ENCODE measurements around the gene NOS3.

The NOS3 gene

DNA sequence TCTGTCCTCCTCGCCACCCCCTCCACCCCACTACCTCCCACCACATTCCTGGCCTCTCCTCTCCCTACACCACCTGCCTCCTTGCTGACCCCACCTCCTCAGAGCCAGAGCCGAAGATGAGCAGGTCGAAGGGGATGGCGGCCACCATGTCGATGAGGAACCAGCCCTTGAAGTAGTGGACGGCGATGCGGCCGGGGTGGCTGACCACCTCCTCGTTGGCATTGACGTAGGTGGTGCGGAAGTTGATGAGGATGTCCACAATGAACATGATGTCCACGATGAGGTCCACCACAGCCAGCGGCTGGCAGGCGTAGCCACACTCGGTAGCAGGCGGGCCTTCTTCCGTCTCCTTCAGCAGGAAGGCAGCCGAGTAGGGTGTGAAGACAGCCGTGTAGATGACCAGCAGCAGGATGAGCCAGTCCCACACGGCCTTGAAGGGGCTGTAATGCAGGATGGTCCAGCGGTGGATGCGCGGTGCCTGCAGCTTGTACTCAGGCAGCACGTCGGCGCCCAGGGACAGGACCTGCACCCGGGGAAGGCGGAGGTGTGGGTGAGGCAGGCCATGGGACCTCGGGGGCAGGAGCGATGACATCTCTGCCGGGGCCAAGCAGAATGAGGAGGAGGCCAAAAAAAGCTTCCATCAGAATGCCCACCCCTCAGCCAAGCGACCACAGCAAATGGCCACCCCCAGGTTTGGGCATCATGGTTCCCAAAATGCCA is 38.3 kb upstream of the NOS3 start:
- DNase-seq (ENCODE audit: low spot score) = no peak

DNA sequence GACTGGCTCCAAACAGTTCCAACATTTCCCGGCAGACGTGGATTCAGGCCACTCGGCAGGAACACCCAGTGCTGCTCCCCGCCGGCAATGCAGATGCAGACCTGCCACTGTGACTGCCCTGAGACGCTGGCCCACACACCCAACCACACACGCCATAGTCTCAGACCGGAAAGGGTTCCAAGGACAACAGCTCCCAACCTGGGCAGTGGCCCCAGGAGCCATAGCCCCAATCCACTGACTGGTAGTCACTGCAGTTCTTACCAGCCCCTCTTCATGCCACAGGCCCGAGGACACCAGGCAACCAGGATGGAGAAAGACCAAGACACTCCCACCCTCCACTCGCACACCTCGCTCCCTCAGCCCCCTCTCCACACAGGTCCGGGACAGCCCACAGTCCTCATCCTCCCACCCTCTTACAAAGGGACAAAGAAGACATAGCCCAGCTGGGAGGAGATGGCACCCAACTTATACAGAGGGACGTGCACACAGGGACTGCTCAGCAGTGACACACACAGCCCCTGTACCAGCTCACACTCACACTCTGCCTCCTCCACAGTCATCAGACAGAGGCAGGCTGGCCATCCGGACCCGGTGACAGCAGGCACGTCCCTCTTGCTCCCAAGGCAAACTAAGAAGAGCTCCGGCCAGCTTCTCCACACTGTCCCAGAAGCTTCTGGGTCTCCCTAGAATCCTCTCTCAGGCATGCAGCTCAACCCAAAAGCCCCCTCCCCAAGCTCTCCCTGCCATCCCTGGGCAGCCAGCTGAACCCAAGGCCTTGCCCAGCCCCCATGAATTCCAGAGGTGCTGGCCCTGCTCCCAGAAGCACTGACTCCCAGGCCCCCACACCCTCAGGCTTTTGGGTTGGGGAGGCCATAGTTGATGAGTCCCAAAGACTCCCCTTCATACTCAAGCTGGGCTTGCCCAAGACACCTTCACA is 37.5 kb upstream of the NOS3 start:
- DNase-seq (ENCODE audit: low spot score) = no peak

DNA sequence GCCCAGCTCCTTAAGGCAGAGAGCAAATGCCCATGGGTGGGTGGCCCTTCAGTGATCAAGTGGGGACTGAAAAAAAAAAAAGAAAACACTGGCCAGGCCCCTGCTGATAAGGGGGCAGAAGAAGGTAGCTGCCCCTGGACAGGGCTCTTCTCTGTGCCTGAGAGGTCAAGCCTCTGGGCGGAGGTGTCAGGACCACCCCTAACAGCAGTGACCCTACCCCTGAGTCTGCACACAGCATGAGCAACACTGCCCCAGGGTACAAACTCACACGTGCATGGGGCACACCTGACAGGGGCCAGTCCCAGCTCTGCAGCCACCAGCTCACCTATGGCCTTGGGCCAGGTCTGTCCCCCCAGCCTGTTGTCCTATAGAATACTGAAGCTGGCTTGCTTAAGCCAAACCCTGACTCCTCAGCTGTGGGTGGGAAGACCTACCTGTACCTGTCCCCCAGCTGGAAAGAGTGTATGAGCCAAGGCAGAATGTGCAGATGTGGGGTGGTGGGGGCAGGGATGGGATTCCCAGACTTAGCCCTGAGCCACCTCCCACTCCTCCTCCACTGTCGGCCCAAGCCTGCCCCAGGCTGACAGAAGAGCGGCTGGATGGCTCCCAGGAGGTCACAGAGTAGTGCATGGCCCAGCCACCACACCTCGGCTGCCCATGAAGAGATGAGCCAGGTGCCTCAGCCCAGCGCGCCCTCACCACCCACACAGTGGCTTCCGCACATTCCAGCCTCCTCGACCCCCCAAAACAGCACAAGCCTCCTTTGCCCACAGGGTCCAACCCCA is 36.4 kb upstream of the NOS3 start:
- DNase-seq (ENCODE audit: low spot score) = no peak

DNA sequence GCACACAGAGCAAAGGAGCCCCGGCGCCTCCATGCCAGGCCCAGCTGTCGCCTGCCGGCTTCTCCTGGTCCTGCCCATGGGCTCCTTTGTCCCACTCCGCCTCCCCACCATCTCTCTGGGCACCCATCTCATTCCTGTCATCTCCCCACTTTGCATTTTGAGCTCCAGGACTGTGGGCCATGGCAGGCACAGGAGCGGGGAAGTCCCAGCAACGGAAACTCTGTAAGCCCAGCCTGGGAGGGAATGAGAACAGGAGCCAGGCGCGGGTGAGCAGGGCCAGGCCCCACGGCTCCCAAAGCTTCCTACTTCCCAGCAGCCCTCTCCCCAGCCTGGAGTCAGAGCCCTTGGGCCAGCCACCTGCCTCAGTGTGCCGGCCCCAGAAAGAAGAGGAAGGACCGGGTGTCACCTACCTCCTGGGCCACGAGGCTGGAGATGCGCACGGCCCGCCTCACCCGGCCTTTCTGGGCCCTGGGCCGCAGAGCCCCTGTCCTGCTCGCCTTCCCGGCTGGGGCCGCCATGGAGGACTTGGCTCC is 35.8 kb upstream of the NOS3 start:
- no peak for DNase-seq (ENCODE audit: low spot score)

DNA sequence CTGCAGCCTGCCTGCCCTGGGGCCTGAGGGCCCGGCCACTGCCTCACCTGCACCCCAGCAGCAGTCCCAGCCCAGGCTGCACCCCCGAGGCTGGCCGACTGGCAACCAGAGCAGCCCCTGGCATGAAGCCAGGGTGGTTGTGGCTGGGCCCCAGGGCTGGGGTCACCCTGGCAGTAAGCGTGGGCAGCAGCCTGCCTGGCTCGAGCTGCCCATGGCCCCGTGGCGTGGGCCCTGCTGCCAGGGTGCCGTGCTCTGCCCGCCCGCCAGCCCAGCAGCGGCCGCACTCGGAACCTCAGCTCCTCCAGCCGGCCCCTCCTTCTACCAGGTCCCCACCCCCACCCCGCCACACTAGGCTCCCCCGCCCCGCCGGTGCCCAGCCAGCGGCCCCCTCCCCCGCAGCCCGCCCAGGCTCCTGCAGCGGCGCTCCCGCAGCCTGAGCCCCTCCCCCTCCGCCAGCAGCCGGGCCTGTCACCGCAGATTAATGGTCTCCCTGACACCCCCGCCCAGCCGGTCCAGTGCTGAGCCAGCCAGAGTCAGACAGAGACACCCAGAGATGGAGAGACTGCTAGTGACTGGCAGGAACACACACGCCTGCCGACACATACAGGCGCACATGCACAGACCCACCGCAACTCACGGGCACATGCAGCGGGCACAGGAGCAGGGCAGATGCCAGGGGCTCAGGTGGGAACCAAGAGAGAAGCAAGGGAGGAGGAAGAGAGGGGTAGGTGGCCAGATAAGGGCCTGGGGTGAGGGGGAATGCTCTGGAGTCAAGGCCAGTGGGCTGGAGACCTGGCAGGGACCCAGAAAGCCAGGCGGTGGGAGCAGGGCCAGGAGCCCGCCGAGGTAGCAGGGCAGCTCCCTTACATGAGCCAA is 35.1 kb upstream of the NOS3 start:
- DNase-seq (ENCODE audit: low spot score) = no peak

DNA sequence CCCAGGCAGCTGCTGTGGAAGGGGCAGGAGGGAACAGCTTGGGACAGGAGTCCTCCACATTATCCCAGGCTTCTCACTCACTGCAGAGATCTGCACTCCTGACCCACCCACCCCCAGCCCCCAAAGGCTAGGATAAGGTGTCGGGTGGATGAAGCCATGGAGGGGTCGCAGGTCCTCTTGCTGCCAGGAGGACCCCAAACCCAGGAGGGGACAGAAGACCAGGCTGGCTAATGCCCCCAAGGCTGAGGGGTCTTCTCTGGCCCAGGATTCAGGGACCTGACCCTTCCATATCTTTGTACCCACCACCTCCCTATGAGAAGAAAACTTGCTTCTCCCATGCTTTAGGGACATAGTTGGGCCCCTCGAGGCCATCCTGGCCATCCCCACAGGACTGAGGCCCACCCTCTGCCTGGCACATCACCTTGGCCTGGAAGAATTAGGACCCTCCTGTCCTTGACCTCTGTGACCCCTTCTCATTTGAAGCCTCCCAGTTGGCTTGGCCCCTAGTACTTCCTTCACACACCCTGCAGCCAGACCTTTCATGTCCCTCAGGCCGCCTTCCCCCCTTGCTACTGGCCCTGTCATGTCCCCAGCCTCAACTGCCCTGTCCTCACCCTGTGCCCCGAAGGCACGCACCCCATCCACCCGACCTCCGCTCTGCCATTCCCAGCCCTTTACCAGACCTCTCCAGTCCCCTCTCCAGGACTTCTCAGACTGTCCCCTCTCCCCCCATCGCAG is 34.3 kb upstream of the NOS3 start:
- DNase-seq (ENCODE audit: low spot score) = no peak

DNA sequence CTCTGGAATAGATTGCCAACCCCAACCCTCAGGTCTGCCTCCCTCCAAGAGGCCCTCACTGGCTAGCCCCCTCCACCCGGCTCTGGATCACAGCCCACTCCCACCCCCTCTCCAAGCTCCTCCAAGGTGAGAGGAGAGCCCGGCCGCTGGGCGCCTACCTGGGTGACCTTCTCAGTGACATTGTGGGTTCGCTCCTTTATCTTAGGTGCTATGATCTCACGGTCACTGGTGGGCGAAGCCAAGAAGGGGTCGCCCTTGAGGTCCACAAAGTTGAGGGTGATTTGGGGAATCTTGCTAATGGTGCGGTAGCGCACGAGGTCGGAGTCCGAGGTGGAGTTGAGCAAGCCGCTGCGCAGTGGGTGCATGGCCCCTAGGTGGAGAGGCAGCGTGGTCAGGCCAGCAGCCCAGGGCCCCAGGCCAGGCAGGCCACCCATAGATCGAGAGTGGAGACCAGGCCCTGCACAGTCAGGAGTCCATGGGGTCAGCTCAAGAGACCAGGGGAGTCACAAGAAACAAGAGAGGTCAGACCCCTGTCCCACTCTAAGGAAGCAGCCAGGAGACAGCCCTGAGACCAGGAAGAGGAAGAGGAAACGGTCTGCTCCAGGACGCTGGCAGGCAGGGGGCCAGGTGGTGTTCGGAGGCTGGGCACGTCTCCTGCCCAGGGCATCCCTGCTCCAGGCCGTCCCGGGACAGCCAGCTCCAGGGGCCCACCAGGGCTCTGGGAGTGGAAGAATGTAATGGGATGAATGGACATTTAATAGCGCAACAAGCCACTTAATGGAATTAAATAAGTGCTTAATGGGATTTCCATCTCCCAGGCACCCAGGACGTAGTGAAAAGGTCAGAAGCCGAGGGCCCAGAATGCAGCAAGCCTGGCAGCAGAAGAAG is 33.4 kb upstream of the NOS3 start:
- no peak for DNase-seq (ENCODE audit: low spot score)

DNA sequence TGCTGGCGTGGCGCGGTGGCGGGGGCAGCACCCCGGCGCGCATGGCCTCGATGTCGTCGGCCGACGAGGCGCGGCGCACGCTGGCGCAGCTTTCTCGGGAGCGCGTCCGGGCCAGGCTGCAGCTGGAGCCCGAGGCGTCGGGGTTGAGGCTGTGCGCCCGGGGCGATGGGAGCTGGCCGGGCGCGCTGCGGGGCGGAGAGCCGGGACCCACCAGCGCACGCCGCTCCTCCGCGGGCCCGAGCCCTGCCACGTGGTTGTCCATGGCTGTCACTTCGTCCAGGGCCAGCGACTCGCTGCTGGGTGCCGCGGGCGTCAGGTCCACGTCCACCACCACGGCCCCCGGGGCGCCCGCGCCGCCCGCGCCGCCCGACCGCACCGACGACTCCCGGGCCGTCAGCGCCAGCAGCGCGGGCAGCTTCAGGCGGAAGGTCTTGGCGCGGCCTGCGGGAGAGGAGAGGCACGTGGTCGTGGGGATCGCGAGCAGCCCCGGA is 32.7 kb upstream of the NOS3 start:
- DNase-seq (ENCODE audit: low spot score) = no peak

DNA sequence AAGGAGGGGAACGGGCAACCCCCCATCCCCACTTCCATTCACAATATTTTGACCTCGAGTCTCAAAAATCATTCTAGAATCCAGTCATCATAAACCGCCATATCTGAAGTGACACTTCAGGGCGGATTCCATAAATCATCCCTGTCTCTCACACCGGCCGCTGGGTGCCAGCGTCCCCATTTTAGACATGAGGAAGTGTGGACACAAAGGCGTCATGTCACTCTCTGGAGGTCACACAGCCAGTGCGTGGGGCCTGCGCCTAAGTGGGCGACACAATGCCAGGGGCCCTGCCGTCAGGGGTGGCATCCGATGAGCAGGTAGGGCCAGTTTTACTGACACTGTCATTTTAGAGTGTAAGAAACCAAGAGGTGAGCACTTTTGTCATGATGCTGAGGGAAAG is 32.2 kb upstream of the NOS3 start:
- DNase-seq (ENCODE audit: low spot score) = no peak

DNA sequence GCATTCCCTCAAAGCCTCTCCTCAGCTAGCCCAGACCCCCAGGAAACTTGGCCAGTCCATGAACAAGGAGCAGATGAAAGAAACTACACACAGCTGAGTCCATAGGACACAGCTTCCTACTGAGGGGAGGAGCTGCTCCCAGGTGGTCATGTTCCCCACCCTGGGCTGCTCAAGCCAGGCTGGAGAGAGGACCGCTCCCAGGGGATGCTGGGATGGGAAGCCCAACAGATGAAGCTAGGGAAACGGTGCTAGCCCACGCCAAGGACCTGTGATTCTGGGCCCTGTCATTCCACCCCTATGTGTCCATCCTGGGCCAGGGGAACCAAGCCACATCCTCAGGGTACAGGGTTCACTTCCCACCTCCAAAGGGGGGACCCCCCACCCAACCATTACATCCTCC is 31.7 kb upstream of the NOS3 start:
- DNase-seq (ENCODE audit: low spot score) = no peak

DNA sequence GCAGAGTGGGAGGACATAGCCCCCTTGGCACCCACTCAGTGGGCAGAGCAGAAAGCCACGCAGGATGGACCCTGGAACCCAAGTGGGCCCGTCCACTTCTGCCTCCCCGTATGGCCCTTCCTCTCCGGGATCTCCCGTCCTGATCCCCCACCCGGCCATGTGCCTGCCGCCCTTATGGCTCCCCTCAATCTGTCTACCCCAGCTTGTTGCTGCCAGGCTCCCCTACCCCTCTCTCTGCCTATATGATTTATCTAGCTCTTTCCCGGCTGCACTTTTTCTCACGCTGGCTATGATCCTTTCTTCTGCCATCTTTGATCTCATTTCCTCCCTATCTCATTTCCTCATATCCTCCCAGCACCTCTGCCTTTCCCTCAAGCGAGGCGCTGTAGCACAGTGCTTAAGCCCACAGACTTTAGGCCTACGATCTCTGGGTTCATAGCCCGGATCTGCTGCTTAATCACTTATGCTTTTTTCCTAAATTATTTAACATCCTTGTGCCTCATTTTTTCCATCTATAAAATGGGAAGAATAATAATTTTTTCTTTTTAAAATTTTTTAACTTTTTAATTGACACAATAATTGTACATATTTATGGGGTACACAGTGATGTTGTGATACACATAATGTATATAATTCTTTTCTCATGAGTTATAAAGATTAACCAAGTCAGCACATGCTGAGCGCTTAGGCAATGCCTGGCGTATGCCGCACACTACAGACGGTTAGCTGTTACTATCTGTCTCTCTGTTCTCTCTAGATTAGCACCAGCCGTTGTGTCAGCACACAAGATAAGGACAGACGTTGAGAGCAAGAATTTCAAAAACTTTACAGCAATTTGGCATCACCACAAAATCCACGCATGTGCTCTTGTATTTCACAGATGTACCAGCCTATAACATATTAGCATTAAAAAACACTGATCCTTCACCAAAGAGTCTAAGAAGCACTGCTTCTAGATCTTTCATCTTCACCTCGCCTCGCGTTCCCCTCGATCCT is 30.8 kb upstream of the NOS3 start:
- no peak for DNase-seq (ENCODE audit: low spot score)

DNA sequence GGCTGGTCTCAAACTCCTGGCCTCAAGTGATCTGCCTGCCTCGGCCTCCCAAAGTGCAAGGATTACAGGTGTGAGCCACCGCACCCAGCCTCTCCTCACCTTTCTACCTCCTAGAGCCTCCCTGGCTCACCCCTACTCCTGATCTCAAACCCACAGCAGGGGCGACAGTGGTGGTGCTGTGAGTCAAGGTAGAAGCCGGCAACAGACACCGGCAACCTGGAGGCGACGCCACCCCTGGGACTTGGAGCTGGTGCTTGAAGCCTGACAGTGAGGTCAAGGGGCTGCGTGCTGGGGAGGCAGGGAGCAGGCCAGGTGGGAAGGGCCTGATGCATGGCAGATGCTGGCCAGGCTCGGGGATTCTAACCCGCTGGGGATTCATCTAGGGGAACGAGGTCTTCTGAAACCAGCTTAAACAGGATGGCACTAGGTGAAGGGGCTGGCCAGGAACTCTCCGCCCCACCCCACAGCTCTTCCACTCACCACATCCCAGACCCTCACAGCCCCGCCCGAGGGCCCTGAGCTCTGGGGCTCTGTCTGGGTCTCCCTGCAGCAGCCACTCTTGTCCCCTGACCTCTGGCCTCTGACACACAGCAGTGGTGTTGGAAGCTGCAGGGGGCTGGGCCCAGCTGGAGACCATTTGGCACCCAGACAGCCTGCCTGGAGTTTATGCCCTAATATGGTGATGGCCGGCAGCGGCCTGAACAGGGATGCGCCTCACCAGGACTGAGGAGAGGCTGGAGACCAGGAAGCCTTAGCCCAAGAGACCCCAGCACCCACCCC is 29.1 kb upstream of the NOS3 start:
- DNase-seq (ENCODE audit: low spot score) = no peak

DNA sequence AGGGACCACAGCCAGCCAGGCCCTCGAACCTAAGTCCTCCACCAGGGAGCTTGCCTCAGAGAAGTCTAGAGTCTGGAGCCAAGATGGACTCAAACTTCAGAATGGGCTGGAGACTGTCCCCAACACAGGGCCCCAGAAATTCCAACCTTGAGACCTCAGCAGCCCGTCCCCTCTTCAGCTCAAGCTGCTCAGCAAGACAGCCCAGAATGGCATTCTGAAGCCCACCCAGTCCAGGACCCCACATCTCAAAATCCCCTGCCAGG is 28.6 kb upstream of the NOS3 start:
- no peak for DNase-seq (ENCODE audit: low spot score)

DNA sequence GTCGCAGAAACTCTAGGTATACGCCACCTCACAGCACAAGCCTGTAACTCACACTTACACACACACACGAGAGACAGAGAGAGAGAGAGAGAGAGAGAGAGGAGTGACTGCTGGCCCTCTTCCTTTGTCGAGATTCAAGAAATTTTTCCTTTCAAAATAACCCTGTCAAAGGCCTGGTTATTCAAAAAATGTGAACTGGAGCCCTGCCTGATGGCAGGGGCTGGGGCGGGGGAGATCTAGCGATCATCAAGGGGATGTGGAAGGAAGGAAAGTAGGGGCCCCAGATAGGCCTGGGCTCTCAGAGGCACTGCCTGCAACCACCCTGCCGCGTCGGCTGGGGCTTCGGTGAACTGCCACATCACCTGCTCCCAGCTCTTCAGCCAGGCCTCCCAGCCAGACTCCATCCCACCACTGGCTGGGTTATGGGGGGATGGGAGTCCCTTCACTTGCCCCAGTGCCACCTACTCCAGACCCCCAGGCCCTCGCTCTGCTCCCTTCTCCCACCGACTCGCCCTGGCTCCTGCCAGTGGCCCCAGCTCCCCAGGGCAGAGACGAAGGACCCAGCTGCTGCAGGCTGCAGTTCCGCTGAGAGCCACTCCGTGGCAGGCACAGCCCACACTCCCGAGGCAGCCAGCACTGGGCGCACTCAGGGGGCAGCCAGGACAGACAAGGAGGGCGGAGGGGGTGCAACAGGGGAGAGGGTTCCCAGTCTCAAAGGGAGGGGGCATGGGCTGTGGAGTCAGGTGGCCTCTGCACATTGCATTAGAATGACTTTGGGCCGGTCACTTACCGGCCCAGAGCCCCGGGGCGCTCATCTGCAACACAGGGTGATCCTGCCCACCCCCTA is 28.0 kb upstream of the NOS3 start:
- peak; percentile 78 for DNase-seq (ENCODE audit: low spot score)

DNA sequence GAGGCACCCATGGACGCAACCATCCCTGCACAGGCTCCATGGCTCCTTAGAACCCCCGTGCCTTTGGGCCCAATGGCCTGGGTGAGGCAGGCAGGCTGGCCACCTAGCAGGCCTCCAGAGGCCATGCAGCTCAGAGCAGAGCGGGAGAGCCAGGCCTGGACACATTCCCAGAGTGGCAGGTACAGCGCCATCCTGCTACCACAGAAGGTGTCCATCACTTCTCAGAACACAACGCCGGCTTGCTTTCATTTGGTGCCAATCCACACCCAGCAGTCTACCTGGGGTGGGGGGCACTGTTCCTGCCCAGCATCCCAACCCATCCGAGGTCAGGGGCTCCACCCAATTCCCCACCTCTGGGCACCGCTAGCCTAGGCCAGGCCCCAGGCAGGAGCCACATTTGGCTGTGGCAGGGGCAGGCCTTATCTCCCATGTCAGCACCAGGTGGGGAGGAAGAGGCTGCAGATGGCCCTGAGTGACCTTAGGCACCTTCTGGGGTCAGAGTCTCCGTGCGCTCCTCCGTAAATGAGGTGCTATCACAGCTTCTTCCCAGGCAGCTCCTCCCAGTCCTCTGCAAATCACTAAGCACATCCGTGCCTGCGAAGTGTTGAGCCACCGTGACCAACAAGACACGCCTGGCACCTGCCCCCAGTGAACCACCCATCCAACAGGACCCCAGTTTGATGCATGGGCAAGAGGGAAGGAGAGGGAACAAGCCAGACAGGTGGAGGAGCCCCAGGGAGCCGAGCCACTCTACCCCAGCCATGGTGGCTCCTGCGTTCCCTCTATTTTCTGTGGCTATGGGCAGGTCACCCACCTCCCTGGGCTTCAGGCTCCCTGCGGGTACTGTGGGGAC is 26.9 kb upstream of the NOS3 start:
- no peak for DNase-seq (ENCODE audit: low spot score)
